IPS-15b (cell line): Measurements from ENCODE around the gene PRKAG2.

Source experiments
- H3K27me3 ChIP-seq: one replicate; pipeline ENCODE4 v1.6.1; 2013; ENCODE audit warnings: low read length; ENCODE audit not compliant: control insufficient read depth, insufficient read depth
- H3K36me3 ChIP-seq: one replicate; pipeline ENCODE4 v1.6.1; 2013; ENCODE audit warnings: low read length; ENCODE audit not compliant: control insufficient read depth, insufficient read depth
- H3K4me1 ChIP-seq: one replicate; pipeline ENCODE4 v1.6.1; 2013; ENCODE audit warnings: mild to moderate bottlenecking, low read length; ENCODE audit not compliant: control insufficient read depth, insufficient read depth
- H3K4me3 ChIP-seq: one replicate; pipeline ENCODE4 v1.5.1; 2013; ENCODE audit warnings: low read depth, low read length
- H3K9ac ChIP-seq: one replicate; pipeline ENCODE4 v1.6.1; 2013; ENCODE audit warnings: low read depth, mild to moderate bottlenecking, low read length
- H3K9me3 ChIP-seq: one replicate; pipeline ENCODE4 v1.6.1; 2013; ENCODE audit warnings: mild to moderate bottlenecking, low read length; ENCODE audit not compliant: control insufficient read depth, insufficient read depth

Gene PRKAG2

GRCh38 chr7:151512353-151512752, 364.6 kb downstream of the PRKAG2 start:
- H3K9ac ChIP-seq: no peak overlapping the region
- H3K27me3 ChIP-seq: no peaks in the 10 kb centered on the region
- H3K36me3 ChIP-seq: no peaks in the 10 kb centered on the region
- no peak overlapping the region for H3K4me3 ChIP-seq
- H3K4me1 ChIP-seq: peaks cover 15% of the 10 kb centered on the region
- H3K9me3 ChIP-seq: no peaks in the 10 kb centered on the region

GRCh38 chr7:151511946-151512345, 365.0 kb downstream of the PRKAG2 start:
- Histone ChIP-seq H3K36me3 (no peaks in the 10 kb centered on the region), H3K4me1 (peaks cover 17% of the 10 kb centered on the region), H3K4me3 (no peak overlapping the region), H3K9me3 (no peaks in the 10 kb centered on the region), H3K27me3 (no peaks in the 10 kb centered on the region), H3K9ac (no peak overlapping the region)

GRCh38 chr7:151511270-151511669, 365.6 kb downstream of the PRKAG2 start:
- Histone ChIP-seq H3K9ac (no peak overlapping the region), H3K27me3 (no peaks in the 10 kb centered on the region), H3K9me3 (no peaks in the 10 kb centered on the region), H3K4me3 (no peak overlapping the region), H3K36me3 (no peaks in the 10 kb centered on the region), H3K4me1 (peaks cover 17% of the 10 kb centered on the region)

GRCh38 chr7:151509670-151510333, 367.1 kb downstream of the PRKAG2 start:
- Histone ChIP-seq H3K4me3 (no peak overlapping the region), H3K4me1 (peaks cover 17% of the 10 kb centered on the region), H3K9me3 (no peaks in the 10 kb centered on the region), H3K27me3 (no peaks in the 10 kb centered on the region), H3K36me3 (no peaks in the 10 kb centered on the region), H3K9ac (no peak overlapping the region)

GRCh38 chr7:151508991-151509390, 367.9 kb downstream of the PRKAG2 start:
- Histone ChIP-seq H3K9me3 (no peaks in the 10 kb centered on the region), H3K36me3 (no peaks in the 10 kb centered on the region), H3K4me1 (peaks cover 18% of the 10 kb centered on the region), H3K27me3 (no peaks in the 10 kb centered on the region), H3K4me3 (no peak overlapping the region), H3K9ac (no peak overlapping the region)

GRCh38 chr7:151507806-151508205, 369.1 kb downstream of the PRKAG2 start:
- Histone ChIP-seq H3K9ac (no peak overlapping the region), H3K36me3 (no peaks in the 10 kb centered on the region), H3K4me3 (no peak overlapping the region), H3K9me3 (no peaks in the 10 kb centered on the region), H3K27me3 (no peaks in the 10 kb centered on the region), H3K4me1 (peaks cover 15% of the 10 kb centered on the region)

- no peaks in the 10 kb centered on the region for H3K9me3 ChIP-seq
- peaks cover 15% of the 10 kb centered on the region for H3K4me1 ChIP-seq
- H3K4me3 ChIP-seq: no peak overlapping the region
- H3K27me3 ChIP-seq: no peaks in the 10 kb centered on the region
- no peak overlapping the region for H3K9ac ChIP-seq
- no peaks in the 10 kb centered on the region for H3K36me3 ChIP-seq
Measured at GRCh38 chr7:151506901-151507382, 370.0 kb downstream of the PRKAG2 start.
